Measurements from ENCODE around the gene LAMC3. TPM values are rescaled to one million over a fixed set of nuclear protein-coding genes. Genes with fewer than 3 reads are reported as not detected.

The LAMC3 gene
- total RNA-seq, 1 donor, result not detected

DNA sequence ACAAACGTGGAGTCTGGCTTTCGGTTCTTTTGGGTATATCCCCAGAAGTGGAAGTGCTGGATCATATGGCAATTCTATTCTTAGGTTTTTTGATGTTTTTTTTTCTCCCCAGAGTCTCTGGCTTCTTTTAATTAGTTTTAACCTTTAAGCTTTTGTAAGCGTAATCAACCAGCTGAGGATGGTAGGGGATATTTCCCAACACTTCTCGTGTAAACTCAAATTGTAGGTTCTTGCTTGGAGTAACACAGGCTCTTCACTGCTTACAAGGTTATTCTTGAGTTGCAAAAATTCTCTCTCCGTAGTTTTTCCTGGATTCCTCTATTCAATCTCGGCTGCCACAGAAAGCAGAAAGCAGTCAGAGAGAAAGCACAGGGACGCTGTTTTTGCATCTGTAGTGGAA, 11.9 kb downstream of the LAMC3 start:
- TF ChIP-seq, protein P1, sequence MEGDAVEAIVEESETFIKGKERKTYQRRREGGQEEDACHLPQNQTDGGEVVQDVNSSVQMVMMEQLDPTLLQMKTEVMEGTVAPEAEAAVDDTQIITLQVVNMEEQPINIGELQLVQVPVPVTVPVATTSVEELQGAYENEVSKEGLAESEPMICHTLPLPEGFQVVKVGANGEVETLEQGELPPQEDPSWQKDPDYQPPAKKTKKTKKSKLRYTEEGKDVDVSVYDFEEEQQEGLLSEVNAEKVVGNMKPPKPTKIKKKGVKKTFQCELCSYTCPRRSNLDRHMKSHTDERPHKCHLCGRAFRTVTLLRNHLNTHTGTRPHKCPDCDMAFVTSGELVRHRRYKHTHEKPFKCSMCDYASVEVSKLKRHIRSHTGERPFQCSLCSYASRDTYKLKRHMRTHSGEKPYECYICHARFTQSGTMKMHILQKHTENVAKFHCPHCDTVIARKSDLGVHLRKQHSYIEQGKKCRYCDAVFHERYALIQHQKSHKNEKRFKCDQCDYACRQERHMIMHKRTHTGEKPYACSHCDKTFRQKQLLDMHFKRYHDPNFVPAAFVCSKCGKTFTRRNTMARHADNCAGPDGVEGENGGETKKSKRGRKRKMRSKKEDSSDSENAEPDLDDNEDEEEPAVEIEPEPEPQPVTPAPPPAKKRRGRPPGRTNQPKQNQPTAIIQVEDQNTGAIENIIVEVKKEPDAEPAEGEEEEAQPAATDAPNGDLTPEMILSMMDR (IDR thresholded peaks at IDR 0.05; ENCODE audit: insufficient read depth, low read length), result no peak
- H3K4me3 ChIP-seq (ENCODE audit: low read depth, low read length), result no peak overlapping the region
- DNase-seq (ENCODE audit: low read depth), result no peak

DNA sequence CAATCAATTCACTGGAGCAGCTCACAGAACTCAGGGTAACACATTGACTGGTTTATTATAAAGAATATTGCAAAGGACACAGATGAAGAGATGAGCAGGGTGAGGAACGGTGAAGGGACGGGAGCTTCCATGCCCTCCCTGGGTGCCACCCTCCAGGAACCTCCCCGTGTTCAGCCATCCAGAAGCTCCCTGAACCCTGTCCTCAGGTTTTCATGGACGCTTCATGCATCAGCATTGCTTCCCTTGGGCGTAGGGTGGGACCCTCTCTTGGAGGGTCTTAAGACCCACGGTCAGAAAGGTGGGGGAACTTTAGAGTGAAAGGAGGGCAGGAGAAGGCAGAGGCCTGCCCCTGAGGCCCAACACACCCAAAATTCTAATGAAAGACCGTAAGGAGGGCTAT, 12.8 kb downstream of the LAMC3 start:
- TF ChIP-seq, protein P1 (IDR thresholded peaks at IDR 0.05; ENCODE audit: insufficient read depth, low read length), result no peak
- no peak for DNase-seq (ENCODE audit: low read depth)
- no peak overlapping the region for H3K4me3 ChIP-seq (ENCODE audit: low read depth, low read length)

DNA sequence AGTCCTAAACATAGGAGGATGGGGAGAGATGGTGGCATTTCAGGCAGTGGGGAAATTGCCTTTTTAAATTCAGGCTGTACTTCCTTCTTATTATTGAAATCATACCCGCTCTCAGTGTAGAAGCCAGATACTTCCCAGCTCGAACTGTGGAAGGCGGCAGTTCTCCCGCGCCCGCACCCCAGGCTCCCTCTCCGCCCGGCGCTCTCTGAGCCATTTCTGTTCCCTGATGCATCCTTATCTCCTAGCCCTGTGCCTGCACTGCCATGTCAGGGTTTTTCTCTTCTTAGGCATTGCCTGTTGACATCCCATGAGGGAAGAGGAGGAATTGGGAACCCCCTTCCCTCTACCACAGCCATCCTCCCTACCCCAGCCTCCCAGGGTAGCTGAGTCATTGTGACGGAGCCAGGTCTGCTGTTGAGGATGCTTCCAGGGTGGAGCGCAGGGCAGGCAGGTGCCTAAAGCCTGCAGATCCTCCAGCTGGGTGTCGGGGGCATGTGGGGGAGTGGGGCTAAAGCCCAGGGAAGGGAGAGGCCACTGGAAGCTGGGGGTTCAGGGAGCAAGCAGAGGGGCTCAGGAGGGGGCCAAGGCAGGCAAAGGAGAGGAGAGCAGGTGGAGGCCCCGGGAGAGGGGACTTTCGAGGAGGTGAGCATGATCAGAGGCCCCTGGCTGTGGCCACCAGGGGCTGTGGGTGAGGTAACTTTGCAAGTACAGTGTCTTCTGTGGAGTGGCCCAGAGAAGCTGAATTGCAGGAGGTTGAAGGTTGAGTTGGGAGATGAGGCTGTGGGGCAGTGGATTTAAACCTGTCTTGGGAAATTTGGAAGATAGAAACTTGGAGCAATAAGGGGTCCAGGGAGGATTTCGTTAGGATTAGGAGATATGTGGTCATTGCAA, 16.2 kb downstream of the LAMC3 start:
- DNase-seq (ENCODE audit: low read depth), result no peak
- TF ChIP-seq, protein P1 (IDR thresholded peaks at IDR 0.05; ENCODE audit: insufficient read depth, low read length), result no peak
- H3K4me3 ChIP-seq (ENCODE audit: low read depth, low read length), result no peak overlapping the region

DNA sequence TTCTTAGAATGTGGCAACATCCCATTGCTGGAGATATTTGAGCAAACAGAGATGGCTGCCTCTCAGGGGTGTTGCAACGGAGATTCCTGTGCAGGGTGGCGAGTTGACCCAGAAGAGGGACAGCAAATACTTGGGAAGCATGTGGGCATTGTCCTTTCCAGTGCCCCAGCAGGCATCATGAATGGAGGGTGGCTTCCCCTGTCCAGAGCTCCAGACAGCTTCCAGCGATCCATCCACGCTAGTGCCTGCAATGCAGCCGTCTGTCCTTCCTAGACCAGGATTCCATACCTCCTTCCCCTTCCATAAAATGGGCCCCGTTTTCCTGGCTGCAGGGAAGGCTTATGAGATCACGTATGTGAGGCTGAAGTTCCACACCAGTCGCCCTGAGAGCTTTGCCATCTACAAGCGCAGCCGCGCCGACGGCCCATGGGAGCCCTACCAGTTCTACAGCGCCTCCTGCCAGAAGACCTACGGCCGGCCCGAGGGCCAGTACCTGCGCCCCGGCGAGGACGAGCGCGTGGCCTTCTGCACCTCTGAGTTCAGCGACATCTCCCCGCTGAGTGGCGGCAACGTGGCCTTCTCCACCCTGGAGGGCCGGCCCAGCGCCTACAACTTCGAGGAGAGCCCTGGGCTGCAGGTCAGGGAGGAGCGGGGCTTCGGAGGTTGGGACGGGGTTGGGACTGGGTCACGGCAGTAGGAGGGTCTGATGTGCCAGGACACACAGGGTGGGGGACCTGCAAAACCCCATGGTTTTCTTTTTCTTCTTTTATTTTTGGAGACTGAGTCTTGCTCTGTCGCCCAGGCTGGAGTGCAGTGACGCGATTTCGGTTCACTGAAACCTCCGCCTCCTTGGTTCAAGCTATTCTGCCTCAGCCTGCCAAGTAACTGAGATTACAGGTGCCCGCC, 17.2 kb downstream of the LAMC3 start:
- TF ChIP-seq, protein P1 (IDR thresholded peaks at IDR 0.05; ENCODE audit: insufficient read depth, low read length), result no peak
- H3K4me3 ChIP-seq (ENCODE audit: low read depth, low read length), result no peak overlapping the region
- no peak for DNase-seq (ENCODE audit: low read depth)

DNA sequence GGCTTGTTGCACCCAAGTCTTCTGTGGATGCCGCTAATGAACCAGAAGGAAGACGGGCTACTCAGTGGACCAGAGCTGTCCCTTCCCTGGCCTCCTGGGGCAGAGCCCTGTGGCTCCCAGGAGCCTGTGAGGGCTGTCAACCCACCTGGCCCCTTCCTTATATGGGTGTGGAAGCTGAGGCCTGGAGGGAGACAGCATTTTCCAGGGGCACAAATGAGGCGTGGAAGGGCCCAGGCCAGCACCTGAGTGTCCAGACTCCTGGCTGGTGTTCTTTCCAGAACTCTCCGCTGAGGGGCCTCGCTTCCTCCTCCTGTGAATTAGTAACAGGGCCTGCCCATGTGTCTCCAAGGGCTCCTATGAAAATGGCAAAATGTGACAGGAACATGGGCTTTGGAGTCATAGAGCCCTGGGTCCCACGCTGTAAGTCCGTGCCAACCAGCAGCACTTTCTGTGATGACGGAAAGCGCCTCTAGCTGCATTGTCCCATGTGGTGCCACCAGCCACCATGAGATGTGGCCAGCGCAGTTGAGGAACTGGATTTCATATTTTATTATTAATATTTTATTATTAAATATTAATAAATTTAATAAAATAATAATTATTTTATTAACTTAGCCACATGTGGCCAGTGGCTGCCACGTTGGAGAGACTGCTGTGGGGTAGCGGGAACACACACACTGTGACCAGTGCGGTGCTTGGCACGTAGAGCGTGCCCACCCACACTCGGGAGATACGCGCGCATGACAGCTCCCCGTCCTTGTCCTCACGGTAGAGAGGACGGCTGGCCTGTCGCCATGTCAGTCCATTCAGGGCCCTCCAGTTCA, 18.3 kb downstream of the LAMC3 start:
- DNase-seq (ENCODE audit: low read depth), result no peak
- H3K4me3 ChIP-seq (ENCODE audit: low read depth, low read length), result no peak overlapping the region
- TF ChIP-seq, protein P1 (IDR thresholded peaks at IDR 0.05; ENCODE audit: insufficient read depth, low read length), result no peak

DNA sequence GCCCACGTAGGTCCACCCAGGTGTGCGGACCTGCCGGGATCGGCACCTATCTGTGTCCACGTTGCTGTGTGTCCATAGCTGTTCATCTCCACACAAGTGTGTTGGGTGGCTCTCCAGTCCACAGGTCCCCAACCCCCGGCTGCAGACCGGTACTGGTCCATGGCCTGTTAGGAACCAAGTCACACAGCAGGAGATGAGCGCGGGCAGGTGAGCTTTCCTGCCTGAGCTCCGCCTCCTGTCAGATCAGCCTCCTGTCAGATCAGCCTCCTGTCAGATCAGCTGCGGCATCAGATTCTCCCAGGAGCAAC, 18.9 kb downstream of the LAMC3 start:
- TF ChIP-seq, protein P1 (IDR thresholded peaks at IDR 0.05; ENCODE audit: insufficient read depth, low read length), result no peak

More for the DNA sequence above, 18.9 kb downstream of the LAMC3 start:
- no peak overlapping the region for H3K4me3 ChIP-seq (ENCODE audit: low read depth, low read length)
- DNase-seq (ENCODE audit: low read depth), result no peak
